ENCODE measurements around the gene UGT1A6. TPM values are rescaled to one million over a fixed set of nuclear protein-coding genes. Genes with fewer than 3 reads are reported as not detected.

Gene UGT1A6
- total RNA-seq, 1 experiment from 2014 or later, result not detected

GRCh38 chr2:233794128-233794658 is 101.5 kb downstream of the UGT1A6 start:
- intact Hi-C loops (cut with micrococcal nuclease; ENCODE audit: unreplicated experiment), result no loop called here
- Histone ChIP-seq H3K4me1 (ENCODE audit: insufficient read depth, low read length, poor library complexity, severe bottlenecking) (no peaks in the 10 kb centered on the region), H3K9me3 (ENCODE audit: low read depth, low read length, poor library complexity, severe bottlenecking) (no peaks in the 10 kb centered on the region), H3K36me3 (ENCODE audit: insufficient read depth, low read length, poor library complexity, severe bottlenecking) (no peaks in the 10 kb centered on the region), H3K27ac (ENCODE audit: low read depth, low read length, poor library complexity, severe bottlenecking) (no peak overlapping the region), H3K27me3 (replicated peaks; ENCODE audit: insufficient read depth, low read depth, low read length, poor library complexity) (no peaks in the 10 kb centered on the region), H3K4me3 (ENCODE audit: low read depth, low read length, poor library complexity, severe bottlenecking) (no peak overlapping the region)
- no peak for TF ChIP-seq EZH2 (IDR thresholded peaks at IDR 0.05; ENCODE audit: borderline replicate concordance, low read depth, low read length, poor library complexity, severe bottlenecking)
- TF ChIP-seq, protein P1, sequence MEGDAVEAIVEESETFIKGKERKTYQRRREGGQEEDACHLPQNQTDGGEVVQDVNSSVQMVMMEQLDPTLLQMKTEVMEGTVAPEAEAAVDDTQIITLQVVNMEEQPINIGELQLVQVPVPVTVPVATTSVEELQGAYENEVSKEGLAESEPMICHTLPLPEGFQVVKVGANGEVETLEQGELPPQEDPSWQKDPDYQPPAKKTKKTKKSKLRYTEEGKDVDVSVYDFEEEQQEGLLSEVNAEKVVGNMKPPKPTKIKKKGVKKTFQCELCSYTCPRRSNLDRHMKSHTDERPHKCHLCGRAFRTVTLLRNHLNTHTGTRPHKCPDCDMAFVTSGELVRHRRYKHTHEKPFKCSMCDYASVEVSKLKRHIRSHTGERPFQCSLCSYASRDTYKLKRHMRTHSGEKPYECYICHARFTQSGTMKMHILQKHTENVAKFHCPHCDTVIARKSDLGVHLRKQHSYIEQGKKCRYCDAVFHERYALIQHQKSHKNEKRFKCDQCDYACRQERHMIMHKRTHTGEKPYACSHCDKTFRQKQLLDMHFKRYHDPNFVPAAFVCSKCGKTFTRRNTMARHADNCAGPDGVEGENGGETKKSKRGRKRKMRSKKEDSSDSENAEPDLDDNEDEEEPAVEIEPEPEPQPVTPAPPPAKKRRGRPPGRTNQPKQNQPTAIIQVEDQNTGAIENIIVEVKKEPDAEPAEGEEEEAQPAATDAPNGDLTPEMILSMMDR (conservative IDR thresholded peaks at IDR 0.05; ENCODE audit: low read depth, low read length), result no peak
- CTCF ChIA-PET, result no interaction called here
- POLR2A ChIA-PET (ENCODE audit: low non-redundant PET), result no interaction called here
- DNase-seq (ENCODE audit: low spot score), result no peak
- no TSS peak for BruUV-seq (replicated peaks)

DNA sequence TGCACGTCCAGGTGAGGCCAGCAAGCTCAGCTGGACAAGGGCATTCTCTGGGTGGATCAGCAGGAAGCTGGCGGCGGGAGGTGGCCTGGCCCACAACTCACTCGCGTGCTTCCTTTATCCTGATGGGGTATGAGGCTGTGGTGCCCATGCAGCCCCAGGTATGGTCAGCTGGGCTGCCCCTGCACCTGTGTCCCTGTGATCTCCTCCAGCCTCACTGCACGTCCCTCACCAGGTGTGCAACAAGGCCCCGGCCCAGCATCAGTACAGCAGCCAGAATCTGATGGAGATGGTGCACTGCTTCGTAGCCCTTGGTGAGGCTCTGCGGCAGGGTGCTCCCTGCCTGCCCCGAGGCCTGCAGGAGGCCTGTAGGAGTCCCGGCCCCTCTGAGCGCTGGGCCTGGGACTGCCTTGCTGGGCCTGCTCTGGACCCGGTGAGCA is 103.1 kb downstream of the UGT1A6 start:
- no TSS peak for BruUV-seq (replicated peaks)

DNA sequence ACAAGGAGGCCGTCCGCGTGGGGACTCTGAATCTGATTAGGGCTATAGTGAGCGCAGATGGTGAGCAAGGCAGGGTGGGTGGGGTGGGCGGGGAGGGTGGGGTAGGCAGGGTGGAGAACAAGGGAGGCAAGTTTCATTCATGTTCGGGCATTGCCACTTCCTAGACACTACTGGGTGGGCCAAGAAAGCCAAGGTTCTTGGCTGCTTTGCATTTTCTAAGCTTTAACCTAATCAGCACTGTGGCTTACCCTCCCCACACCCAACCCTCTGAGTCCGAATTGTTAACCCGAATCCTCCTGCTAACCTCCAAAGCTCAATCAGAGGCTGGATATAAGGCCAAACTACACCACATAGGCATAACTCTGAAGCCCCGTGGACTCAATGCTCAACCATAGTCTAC is 103.6 kb downstream of the UGT1A6 start:
- Histone ChIP-seq H3K27me3 (replicated peaks; ENCODE audit: insufficient read depth, low read depth, low read length, poor library complexity) (no peaks in the 10 kb centered on the region), H3K4me3 (ENCODE audit: low read depth, low read length, poor library complexity, severe bottlenecking) (no peak overlapping the region), H3K9me3 (ENCODE audit: low read depth, low read length, poor library complexity, severe bottlenecking) (no peaks in the 10 kb centered on the region), H3K36me3 (ENCODE audit: insufficient read depth, low read length, poor library complexity, severe bottlenecking) (no peaks in the 10 kb centered on the region), H3K27ac (ENCODE audit: low read depth, low read length, poor library complexity, severe bottlenecking) (no peak overlapping the region), H3K4me1 (ENCODE audit: insufficient read depth, low read length, poor library complexity, severe bottlenecking) (no peaks in the 10 kb centered on the region)
- no TSS peak for BruUV-seq (replicated peaks)
- POLR2A ChIA-PET (ENCODE audit: low non-redundant PET), result no interaction called here
- CTCF ChIA-PET, result no interaction called here
- intact Hi-C loops (cut with micrococcal nuclease; ENCODE audit: unreplicated experiment), result no loop called here
- TF ChIP-seq, protein P1 (conservative IDR thresholded peaks at IDR 0.05; ENCODE audit: low read depth, low read length), result no peak
- no peak for TF ChIP-seq EZH2 (IDR thresholded peaks at IDR 0.05; ENCODE audit: borderline replicate concordance, low read depth, low read length, poor library complexity, severe bottlenecking)
- DNase-seq (ENCODE audit: low spot score), result no peak

More for the DNA sequence above, 103.1 kb downstream of the UGT1A6 start:
- Histone ChIP-seq H3K27ac (ENCODE audit: low read depth, low read length, poor library complexity, severe bottlenecking) (no peak overlapping the region), H3K4me1 (ENCODE audit: insufficient read depth, low read length, poor library complexity, severe bottlenecking) (no peaks in the 10 kb centered on the region), H3K4me3 (ENCODE audit: low read depth, low read length, poor library complexity, severe bottlenecking) (no peak overlapping the region), H3K9me3 (ENCODE audit: low read depth, low read length, poor library complexity, severe bottlenecking) (no peaks in the 10 kb centered on the region), H3K36me3 (ENCODE audit: insufficient read depth, low read length, poor library complexity, severe bottlenecking) (no peaks in the 10 kb centered on the region), H3K27me3 (replicated peaks; ENCODE audit: insufficient read depth, low read depth, low read length, poor library complexity) (no peaks in the 10 kb centered on the region)
- TF ChIP-seq, protein P1 (conservative IDR thresholded peaks at IDR 0.05; ENCODE audit: low read depth, low read length), result no peak
- TF ChIP-seq EZH2 (IDR thresholded peaks at IDR 0.05; ENCODE audit: borderline replicate concordance, low read depth, low read length, poor library complexity, severe bottlenecking), result no peak
- POLR2A ChIA-PET (ENCODE audit: low non-redundant PET), result no interaction called here
- no peak for DNase-seq (ENCODE audit: low spot score)
- intact Hi-C loops (cut with micrococcal nuclease; ENCODE audit: unreplicated experiment), result no loop called here
- CTCF ChIA-PET, result no interaction called here

Data from A673 (cell line).